Ammon's horn (tissue), 1 donor: Measurements from ENCODE around the gene TDRD1.
A peak's percentile ranks its signal among the peaks of the same experiment; 100 is the strongest.

Source experiments
- DNase-seq: peaks from one replicate; pipeline ENCODE4 v3.0.0-alpha.2; 2016; ENCODE audit warnings: low spot score

TDRD1 gene

GRCh38 chr10:114234132-114234531 is 55.0 kb downstream of the TDRD1 start:
- DNase-seq = no peak

- DNase-seq = no peak
Measured at GRCh38 chr10:114239117-114239993, 60.2 kb downstream of the TDRD1 start, which contains the start of gene VWA2. Gene VWA2 (plus strand): TSS chr10:114239254. CDS start chr10:114248714, 9,460 bp downstream.

- no peak for DNase-seq
Measured at GRCh38 chr10:114239994-114240345, 60.8 kb downstream of the TDRD1 start.

GRCh38 chr10:114242235-114242634 is 63.1 kb downstream of the TDRD1 start:
- no peak for DNase-seq

DNA sequence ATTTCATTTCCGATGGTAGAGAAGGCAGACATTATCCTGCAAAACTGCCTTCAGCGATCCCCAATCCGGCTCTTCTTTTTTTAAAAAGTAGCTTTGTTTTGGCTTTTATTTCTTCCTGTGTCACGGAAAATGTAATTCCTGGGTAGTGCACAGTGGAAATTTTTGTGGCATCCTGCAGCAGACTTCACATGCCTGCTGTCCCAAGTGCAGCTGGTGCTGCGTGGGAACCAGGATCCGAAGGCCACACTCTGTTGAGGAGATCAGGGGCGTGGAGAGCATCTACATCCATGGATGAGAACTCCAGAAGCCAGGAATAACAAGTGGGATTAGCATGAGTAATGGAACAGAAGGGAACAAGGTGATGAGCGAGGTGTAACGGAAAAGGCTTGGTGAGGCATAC is 64.5 kb downstream of the TDRD1 start:
- no peak for DNase-seq

- no peak for DNase-seq
Measured at GRCh38 chr10:114244126-114244525, 65.0 kb downstream of the TDRD1 start.

GRCh38 chr10:114245121-114245791 is 66.1 kb downstream of the TDRD1 start:
- DNase-seq = no peak

- no peak for DNase-seq
Measured at GRCh38 chr10:114246679-114247305, 67.6 kb downstream of the TDRD1 start.

- no peak for DNase-seq
Measured at GRCh38 chr10:114250236-114250635, 71.1 kb downstream of the TDRD1 start.

GRCh38 chr10:114250716-114251115 is 71.6 kb downstream of the TDRD1 start:
- no peak for DNase-seq

GRCh38 chr10:114252092-114252491 is 72.9 kb downstream of the TDRD1 start:
- DNase-seq = peak; percentile 15

- DNase-seq = no peak
Measured at GRCh38 chr10:114252883-114253282, 73.7 kb downstream of the TDRD1 start.

DNA sequence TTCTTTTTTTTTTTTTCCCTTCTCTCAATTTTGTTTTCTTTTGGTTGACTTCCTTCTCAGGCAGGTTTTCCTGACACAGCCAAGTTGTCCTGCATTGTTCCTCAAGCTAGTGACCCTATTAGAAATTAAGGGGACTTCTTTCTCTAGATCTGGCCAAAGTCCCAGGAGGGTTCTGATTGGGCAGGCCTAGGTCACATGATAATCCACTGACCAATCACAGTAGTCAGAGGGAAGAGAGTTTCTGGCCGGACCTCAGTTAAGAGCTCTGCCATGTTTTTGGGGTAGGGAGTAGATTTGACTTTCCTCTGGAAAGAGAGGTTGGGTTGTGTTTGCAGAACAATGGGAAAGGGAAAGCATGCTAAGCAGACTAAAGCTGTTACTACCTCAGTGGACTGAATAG is 76.1 kb downstream of the TDRD1 start:
- DNase-seq = no peak

GRCh38 chr10:114256008-114256765 is 77.0 kb downstream of the TDRD1 start:
- no peak for DNase-seq

DNA sequence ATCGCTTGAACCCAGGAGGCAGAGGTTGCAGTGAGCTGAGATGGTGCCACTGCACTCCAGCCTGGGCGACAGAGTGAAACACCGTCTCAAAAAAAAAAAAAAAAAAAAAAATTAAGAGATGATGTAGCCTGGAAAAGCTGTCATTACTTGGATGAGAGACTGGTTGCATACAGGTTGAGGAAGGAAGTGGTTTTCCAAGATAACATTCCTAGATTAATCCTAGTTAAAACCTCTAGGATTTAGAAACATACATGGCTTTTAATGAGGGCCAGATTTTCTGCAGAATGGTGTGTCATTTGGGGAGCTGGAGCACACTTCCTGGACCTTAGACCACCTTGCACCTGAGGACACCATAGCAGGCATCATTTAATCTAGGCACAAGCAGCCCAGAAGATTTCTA is 77.7 kb downstream of the TDRD1 start:
- no peak for DNase-seq

DNA sequence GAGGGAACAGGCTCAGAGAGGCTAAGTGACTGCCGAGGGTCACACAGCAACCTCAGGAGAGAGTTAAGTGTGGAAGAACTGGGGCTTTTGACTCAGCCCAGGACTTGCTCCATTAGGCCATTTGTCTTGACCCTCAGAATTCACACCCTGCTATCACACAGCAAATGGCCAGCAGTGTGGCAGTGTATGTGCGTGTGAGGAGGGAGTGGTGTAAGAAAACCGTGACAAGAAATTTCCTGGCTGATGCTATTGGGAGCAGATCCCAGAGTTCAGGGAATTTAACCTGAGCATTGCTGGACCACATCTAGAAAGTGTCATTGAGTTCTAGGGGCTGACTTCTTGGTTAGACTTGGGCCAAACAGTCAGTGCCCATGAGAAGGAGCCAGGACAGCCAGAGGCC is 78.3 kb downstream of the TDRD1 start:
- no peak for DNase-seq

DNA sequence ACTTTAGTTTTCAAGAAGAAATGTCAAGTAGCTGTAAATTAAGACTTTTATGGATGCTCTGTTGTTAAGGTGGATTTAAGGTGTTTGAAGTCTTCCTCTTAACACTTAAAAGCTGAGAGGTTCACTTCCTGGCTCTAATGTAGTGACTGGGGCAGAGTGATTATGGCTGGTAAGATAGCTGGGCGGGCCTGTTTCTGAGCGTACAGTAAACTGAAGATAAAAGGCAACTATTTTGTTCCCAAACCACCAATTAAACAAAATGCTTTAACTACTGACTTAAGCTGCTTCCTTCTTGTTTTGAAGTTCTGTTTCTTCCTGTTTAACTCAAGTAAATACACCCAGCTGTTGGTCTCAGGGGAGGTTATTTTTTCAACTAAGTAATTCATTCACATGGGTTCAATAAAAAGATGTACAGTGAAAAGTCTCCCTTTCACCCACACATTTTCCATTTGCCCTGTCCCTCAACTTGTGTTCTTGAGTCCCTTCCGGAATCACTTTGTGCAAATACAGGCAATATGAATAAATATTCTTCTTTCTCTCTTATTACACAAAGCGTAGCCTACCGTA is 79.2 kb downstream of the TDRD1 start:
- no peak for DNase-seq

- no peak for DNase-seq
Measured at GRCh38 chr10:114259824-114260223, 80.7 kb downstream of the TDRD1 start.

DNA sequence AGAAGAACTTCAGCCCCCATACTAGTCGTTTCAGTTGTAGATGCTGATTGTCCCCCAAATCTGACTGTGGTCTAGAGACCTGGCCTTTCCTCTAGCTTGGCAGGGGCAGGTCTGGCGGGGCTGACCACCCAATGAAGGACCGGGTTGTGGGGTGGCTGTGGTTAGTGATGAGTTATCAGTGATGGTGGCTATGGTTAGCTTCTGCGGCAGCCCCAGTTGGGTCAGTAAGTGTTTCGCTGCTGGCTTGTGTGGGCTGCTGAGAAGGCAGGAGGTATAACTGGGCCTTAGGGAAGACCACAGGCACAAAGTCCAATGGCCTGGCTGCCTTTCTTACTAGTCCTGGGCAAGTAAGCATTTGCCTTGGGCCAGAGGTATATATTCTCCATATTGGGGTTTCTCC is 81.2 kb downstream of the TDRD1 start:
- no peak for DNase-seq

DNA sequence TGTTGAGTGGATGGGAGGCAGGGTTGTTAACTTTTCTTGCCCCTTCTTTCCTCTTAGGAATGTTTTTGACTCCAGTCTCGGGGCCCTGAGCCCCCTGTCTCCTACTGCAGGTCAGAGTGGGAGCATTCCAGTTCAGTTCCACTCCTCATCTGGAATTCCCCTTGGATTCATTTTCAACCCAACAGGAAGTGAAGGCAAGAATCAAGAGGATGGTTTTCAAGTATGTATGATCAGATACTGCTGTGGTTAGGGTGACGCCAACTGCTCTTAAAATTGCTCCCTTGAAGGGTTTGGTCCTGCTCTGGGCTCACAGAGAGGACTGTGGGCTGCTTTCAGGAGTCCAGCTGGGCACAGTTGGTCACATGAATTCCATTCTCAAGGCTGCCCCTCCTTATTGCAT is 81.9 kb downstream of the TDRD1 start:
- no peak for DNase-seq

- DNase-seq = no peak
Measured at GRCh38 chr10:114262496-114262895, 83.3 kb downstream of the TDRD1 start.
